ENCODE data around the gene ALOXE3. TPM values are rescaled to one million over a fixed set of nuclear protein-coding genes. Genes with fewer than 3 reads are reported as not detected.

ALOXE3 gene
- total RNA-seq, 4 donors from 2014 or later: not detected

DNA sequence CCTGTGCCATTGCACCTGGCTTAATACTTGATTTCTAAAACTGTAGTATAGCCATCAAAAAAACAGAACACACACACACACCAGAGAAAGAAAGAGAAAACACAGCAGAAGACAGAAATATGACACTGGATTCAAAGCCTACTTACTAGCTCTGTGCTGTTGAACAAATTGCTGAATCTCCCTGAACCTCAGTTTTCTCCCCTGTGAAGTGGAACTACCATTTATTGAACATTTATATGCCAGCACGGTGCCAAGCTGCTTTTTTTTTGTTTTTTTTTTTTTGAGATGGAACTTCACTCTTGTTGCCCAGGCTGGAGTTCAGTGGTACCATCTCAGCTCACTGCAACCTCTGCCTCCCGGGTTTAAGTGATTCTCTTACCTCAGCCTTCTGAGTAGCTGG lies 17.6 kb downstream of the ALOXE3 start:
- TF ChIP-seq, protein P1, sequence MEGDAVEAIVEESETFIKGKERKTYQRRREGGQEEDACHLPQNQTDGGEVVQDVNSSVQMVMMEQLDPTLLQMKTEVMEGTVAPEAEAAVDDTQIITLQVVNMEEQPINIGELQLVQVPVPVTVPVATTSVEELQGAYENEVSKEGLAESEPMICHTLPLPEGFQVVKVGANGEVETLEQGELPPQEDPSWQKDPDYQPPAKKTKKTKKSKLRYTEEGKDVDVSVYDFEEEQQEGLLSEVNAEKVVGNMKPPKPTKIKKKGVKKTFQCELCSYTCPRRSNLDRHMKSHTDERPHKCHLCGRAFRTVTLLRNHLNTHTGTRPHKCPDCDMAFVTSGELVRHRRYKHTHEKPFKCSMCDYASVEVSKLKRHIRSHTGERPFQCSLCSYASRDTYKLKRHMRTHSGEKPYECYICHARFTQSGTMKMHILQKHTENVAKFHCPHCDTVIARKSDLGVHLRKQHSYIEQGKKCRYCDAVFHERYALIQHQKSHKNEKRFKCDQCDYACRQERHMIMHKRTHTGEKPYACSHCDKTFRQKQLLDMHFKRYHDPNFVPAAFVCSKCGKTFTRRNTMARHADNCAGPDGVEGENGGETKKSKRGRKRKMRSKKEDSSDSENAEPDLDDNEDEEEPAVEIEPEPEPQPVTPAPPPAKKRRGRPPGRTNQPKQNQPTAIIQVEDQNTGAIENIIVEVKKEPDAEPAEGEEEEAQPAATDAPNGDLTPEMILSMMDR (IDR thresholded peaks at IDR 0.05): no peak
- TF ChIP-seq POLR2A (IDR thresholded peaks at IDR 0.05; ENCODE audit: low read depth) (no peak), POLR2AphosphoS5 (IDR thresholded peaks at IDR 0.05) (no peak), EP300 (IDR thresholded peaks at IDR 0.05) (no peak)
- Histone ChIP-seq H3K9me3 (no peaks in the 10 kb centered on the region), H3K4me1 (no peaks in the 10 kb centered on the region), H3K27ac (replicated peaks in 1 of 4) (no peak overlapping the region), H3K36me3 (no peaks in the 10 kb centered on the region), H3K27me3 (peaks cover 0 to 31% (median 0%) of the 10 kb centered on the region in 4 donors), H3K4me3 (no peak overlapping the region)
- 75% methylated on average over 2 of the region's 2 CpGs for WGBS
- intact Hi-C loops (cut with DNase I): no loop called here
- no peak for DNase-seq (ENCODE audit: extremely low spot score)

DNA sequence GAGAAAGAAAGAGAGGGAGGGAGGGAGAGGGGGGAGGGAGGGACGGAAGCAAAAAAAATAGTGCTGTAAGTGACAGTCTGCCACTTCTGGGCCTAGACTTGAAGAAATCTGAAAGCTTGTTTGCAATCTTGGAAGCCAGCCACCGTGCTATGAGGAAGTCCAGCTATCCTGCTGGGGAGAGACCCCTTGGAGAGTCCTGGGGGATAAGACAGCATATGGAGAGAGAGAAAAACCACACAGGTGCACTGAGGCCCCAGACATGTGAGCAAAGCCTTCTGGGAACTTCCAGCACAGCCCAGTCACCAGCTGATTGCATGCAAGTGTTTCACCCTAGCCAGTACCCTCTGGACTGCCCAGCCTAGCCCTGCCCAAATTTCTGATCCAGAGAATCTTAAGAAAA lies 18.2 kb downstream of the ALOXE3 start:
- WGBS: 40% methylated on average over 2 of the region's 2 CpGs
- no peak for TF ChIP-seq EP300 (IDR thresholded peaks at IDR 0.05)
- TF ChIP-seq, protein P1 (IDR thresholded peaks at IDR 0.05): no peak
- TF ChIP-seq POLR2AphosphoS5 (IDR thresholded peaks at IDR 0.05): no peak
- TF ChIP-seq POLR2A (IDR thresholded peaks at IDR 0.05; ENCODE audit: low read depth): no peak
- intact Hi-C loops (cut with DNase I): no loop called here
- Histone ChIP-seq H3K27me3 (peaks cover 0 to 37% (median 0%) of the 10 kb centered on the region in 4 donors), H3K9me3 (no peaks in the 10 kb centered on the region), H3K4me3 (no peak overlapping the region), H3K27ac (replicated peaks in 1 of 4) (no peak overlapping the region), H3K4me1 (no peaks in the 10 kb centered on the region), H3K36me3 (no peaks in the 10 kb centered on the region)
- DNase-seq (ENCODE audit: extremely low spot score): no peak

DNA sequence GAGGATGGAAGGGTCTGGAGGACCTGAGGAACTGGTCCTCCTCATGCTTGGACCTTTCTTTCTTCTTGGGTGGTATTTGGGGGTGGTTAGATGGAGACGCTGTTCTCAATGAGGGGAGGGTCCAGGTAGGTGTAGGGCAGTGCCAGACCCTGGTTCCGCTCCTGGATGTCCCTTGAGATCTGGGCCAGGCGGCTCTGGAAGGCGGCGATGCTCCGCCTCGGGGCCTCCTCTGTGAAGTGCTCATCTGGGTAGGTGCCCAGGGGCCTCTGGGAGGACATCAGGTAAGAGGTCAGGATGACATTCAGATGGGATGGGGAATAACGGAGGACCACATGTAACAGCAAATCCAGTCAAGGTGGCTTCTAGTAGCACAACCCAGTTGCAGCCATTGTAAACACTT lies 21.8 kb downstream of the ALOXE3 start:
- no peak for DNase-seq (ENCODE audit: extremely low spot score)
- no peaks in the 10 kb centered on the region for H3K9me3 ChIP-seq
- no peak overlapping the region for H3K4me3 ChIP-seq
- no peak overlapping the region for H3K27ac ChIP-seq (replicated peaks in 1 of 4)
- TF ChIP-seq, protein P1 (IDR thresholded peaks at IDR 0.05): no peak
- TF ChIP-seq EP300 (IDR thresholded peaks at IDR 0.05) (no peak), POLR2A (IDR thresholded peaks at IDR 0.05; ENCODE audit: low read depth) (no peak), POLR2AphosphoS5 (IDR thresholded peaks at IDR 0.05) (no peak)
- WGBS: 95% methylated on average over 8 of the region's 8 CpGs
- intact Hi-C loops (cut with DNase I): no loop called here
- H3K36me3 ChIP-seq: no peaks in the 10 kb centered on the region
- peaks cover 0 to 48% (median 0%) of the 10 kb centered on the region in 4 donors for H3K27me3 ChIP-seq
- no peaks in the 10 kb centered on the region for H3K4me1 ChIP-seq

DNA sequence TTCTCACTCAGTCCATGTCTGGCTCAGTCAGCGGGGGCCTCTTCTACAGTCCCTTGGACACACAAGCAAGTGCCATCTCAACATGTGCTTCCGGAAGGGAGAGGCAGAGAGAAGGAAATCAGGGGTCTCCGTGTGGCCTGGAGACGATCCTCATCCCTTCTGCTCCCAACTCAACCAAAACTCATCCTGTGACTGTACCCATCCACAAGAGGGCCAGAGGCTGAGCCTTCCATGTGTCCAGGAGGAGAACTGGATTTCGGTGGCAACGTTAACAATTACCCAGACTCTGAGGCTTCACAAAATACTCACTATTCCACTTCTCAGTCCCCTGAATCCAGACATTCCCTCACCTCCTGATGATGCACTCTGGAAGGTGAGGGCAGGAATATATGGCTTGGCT lies 23.0 kb downstream of the ALOXE3 start:
- intact Hi-C loops (cut with DNase I): no loop called here
- TF ChIP-seq, protein P1 (IDR thresholded peaks at IDR 0.05): no peak
- no peak for TF ChIP-seq POLR2AphosphoS5 (IDR thresholded peaks at IDR 0.05)
- TF ChIP-seq POLR2A (IDR thresholded peaks at IDR 0.05; ENCODE audit: low read depth): no peak
- TF ChIP-seq EP300 (IDR thresholded peaks at IDR 0.05): no peak
- Histone ChIP-seq H3K27ac (replicated peaks in 1 of 4) (no peak overlapping the region), H3K9me3 (no peaks in the 10 kb centered on the region), H3K4me3 (no peak overlapping the region), H3K27me3 (peaks cover 0 to 60% (median 0%) of the 10 kb centered on the region in 4 donors), H3K4me1 (no peaks in the 10 kb centered on the region), H3K36me3 (no peaks in the 10 kb centered on the region)
- DNase-seq (ENCODE audit: extremely low spot score): no peak
- WGBS: 50% methylated on average over 5 of the region's 6 CpGs

DNA sequence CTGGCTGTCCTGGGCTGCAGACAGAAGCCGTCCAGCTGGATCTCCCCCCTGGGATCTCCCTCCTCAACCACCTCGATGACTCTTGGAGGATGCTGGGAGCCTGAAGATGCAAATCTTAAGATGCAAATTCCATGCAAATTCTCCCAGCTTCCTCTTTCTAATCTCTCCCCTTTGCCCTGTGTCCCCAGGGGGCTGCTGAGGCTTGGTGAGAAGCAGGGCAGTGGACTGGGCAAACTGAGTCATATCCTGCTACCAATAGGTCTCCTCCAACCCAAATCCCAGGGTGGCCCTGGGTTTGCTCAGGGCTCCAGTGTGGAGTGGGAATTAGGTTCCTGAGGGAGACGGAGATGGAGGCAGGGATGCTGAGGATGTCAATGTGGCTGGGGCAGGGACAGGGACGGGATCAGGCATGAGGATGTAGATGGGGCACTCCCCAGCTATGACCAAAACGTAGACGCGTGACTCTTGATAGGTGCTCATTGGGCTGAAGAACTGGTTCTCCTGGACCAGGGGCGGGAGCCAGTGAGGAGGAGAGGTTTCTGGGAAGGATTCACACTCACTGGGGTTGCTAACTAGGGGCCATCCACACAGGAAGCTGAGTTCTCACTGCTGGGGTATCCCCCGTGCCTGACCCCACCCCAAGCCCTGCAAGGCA lies 27.2 kb downstream of the ALOXE3 start:
- Histone ChIP-seq H3K36me3 (no peaks in the 10 kb centered on the region), H3K27me3 (peaks cover 0 to 81% (median 0%) of the 10 kb centered on the region in 4 donors), H3K4me1 (no peaks in the 10 kb centered on the region), H3K4me3 (no peak overlapping the region), H3K27ac (replicated peaks in 1 of 4) (no peak overlapping the region), H3K9me3 (no peaks in the 10 kb centered on the region)
- DNase-seq (ENCODE audit: extremely low spot score): no peak
- TF ChIP-seq POLR2A (IDR thresholded peaks at IDR 0.05; ENCODE audit: low read depth): no peak
- no peak for TF ChIP-seq POLR2AphosphoS5 (IDR thresholded peaks at IDR 0.05)
- 51% methylated on average over 9 of the region's 9 CpGs for WGBS
- intact Hi-C loops (cut with DNase I): no loop called here
